Subcutaneous abdominal adipose tissue (tissue), 5 donors: ENCODE measurements around the gene CNTF.
"Not testable (repeated sequence)": the region's sequence is repeated elsewhere in the genome, so short reads cannot be mapped to it uniquely, and the experiment has no call there.

ENCODE experiments used
- H3K27ac ChIP-seq: one replicate; pipeline ENCODE4 v1.7.0; 2013; ENCODE audit warnings: low read depth, mild to moderate bottlenecking, inconsistent platforms, low read length, moderate library complexity
- H3K27me3 ChIP-seq, 5 donors: one replicate each; pipeline ENCODE4 v1.7.0; 2013; ENCODE audit warnings: low read length in 5 of 5, inconsistent platforms in 1 of 5; ENCODE audit not compliant: control insufficient read depth in 5 of 5, insufficient read depth in 4 of 5
- H3K36me3 ChIP-seq, 5 donors: one replicate each; pipeline ENCODE4 v1.7.0; 2013; ENCODE audit warnings: low read length in 5 of 5; ENCODE audit not compliant: control insufficient read depth in 5 of 5, insufficient read depth in 5 of 5
- H3K4me1 ChIP-seq, 5 donors: one replicate each; pipeline ENCODE4 v1.7.0; 2013; ENCODE audit warnings: low read length in 5 of 5, mild to moderate bottlenecking in 3 of 5, moderate library complexity in 1 of 5; ENCODE audit not compliant: control insufficient read depth in 5 of 5, insufficient read depth in 5 of 5
- H3K4me3 ChIP-seq, 5 donors: one replicate each; pipeline ENCODE4 v1.7.0; 2013; ENCODE audit warnings: low read length in 5 of 5, low read depth in 1 of 5
- H3K9ac ChIP-seq, 5 donors: one replicate each; pipeline ENCODE4 v1.7.0; 2013; ENCODE audit warnings: low read length in 5 of 5, mild to moderate bottlenecking in 4 of 5, moderate library complexity in 3 of 5
- H3K9me3 ChIP-seq, 5 donors: one replicate each; pipeline ENCODE4 v1.7.0; 2013; ENCODE audit warnings: low read length in 5 of 5; ENCODE audit not compliant: control insufficient read depth in 5 of 5
- donor health status: healthy.
- donor health status: healthy.
- donor health status: healthy.
- donor health status: healthy.
- donor health status: healthy.

Gene CNTF

GRCh38 chr11:58622344-58622743 lies at the start of gene CNTF:
CNTF (plus strand) TSS chr11:58622665; CDS start chr11:58622753, 88 bp downstream.
- Histone ChIP-seq H3K9me3 (no peaks in the 10 kb centered on the region), H3K27ac (no peak within 1 kb of the TSS), H3K4me1 (peaks cover 0 to 15% (median 4%) of the 10 kb centered on the region in 5 donors), H3K9ac (no peak within 1 kb of the TSS), H3K27me3 (no peaks in the 10 kb centered on the region), H3K4me3 (no peak within 1 kb of the TSS), H3K36me3 (peaks cover 47 to 68% (median 57%) of the 10 kb centered on the region in 5 donors)

- not testable (repeated sequence) for H3K9me3 ChIP-seq, H3K27me3 ChIP-seq, H3K4me3 ChIP-seq
- Histone ChIP-seq H3K4me1 (peaks cover 4 to 45% (median 38%) of the 10 kb centered on the region in 5 donors), H3K36me3 (peaks cover 3 to 17% (median 8%) of the 10 kb centered on the region in 5 donors), H3K9ac (peak overlapping the region in 2 of 5 donors; percentile 53 to 58), H3K27ac (peak overlapping the region; percentile 100)
Observed at GRCh38 chr11:58572906-58573305, 49.6 kb upstream of the CNTF start.

GRCh38 chr11:58573451-58574104 lies 48.9 kb upstream of the CNTF start:
- peaks cover 3 to 12% (median 8%) of the 10 kb centered on the region in 5 donors for H3K36me3 ChIP-seq
- H3K27ac ChIP-seq, result peak overlapping the region; percentile 100
- peak overlapping the region in 3 of 5 donors; percentile 53 to 63 (median 58) for H3K9ac ChIP-seq
- H3K9me3 ChIP-seq, result no peaks in the 10 kb centered on the region
- H3K4me1 ChIP-seq, result peaks cover 6 to 47% (median 38%) of the 10 kb centered on the region in 5 donors
- H3K4me3 ChIP-seq, result peak overlapping the region in 3 of 5 donors; percentile 3 to 48 (median 34)
- H3K27me3 ChIP-seq, result no peaks in the 10 kb centered on the region

- Histone ChIP-seq H3K4me1 (peaks cover 8 to 47% (median 38%) of the 10 kb centered on the region in 5 donors), H3K36me3 (peaks cover 0 to under 1% (median 0%) of the 10 kb centered on the region in 5 donors), H3K27ac (peak overlapping the region; percentile 100), H3K27me3 (no peaks in the 10 kb centered on the region), H3K9me3 (no peaks in the 10 kb centered on the region), H3K9ac (peak overlapping the region in 3 of 5 donors; percentile 21 to 58 (median 48)), H3K4me3 (peak overlapping the region in 3 of 5 donors; percentile 14 to 54 (median 21))
Observed at GRCh38 chr11:58574881-58575280, 47.6 kb upstream of the CNTF start.

- H3K36me3 ChIP-seq, result no peaks in the 10 kb centered on the region
- H3K4me1 ChIP-seq, result peaks cover 8 to 52% (median 44%) of the 10 kb centered on the region in 5 donors
- H3K4me3 ChIP-seq, result peak within 1 kb of the TSS; percentile 14 to 54 (median 21)
- H3K27ac ChIP-seq, result peak within 1 kb of the TSS; percentile 100
- H3K27me3 ChIP-seq, result no peaks in the 10 kb centered on the region
- H3K9me3 ChIP-seq, result no peaks in the 10 kb centered on the region
- H3K9ac ChIP-seq, result peak within 1 kb of the TSS in 4 of 5 donors; percentile 48 to 93 (median 63)
Observed at GRCh38 chr11:58575377-58576020, 47.0 kb upstream of the CNTF start, which contains the start of gene LPXN. LPXN (minus strand) TSS chr11:58575856; CDS start chr11:58575772, 84 bp downstream.

GRCh38 chr11:58576887-58577471 lies 45.5 kb upstream of the CNTF start:
- H3K4me1 ChIP-seq, result peaks cover 8 to 65% (median 58%) of the 10 kb centered on the region in 5 donors
- H3K9ac ChIP-seq, result peak overlapping the region; percentile 10 to 99 (median 98)
- no peaks in the 10 kb centered on the region for H3K27me3 ChIP-seq
- no peaks in the 10 kb centered on the region for H3K9me3 ChIP-seq
- H3K36me3 ChIP-seq, result no peaks in the 10 kb centered on the region
- H3K27ac ChIP-seq, result peak overlapping the region; percentile 100
- H3K4me3 ChIP-seq, result peak overlapping the region; percentile 82 to 97 (median 86)

GRCh38 chr11:58577555-58578135 lies 44.8 kb upstream of the CNTF start:
- H3K27ac ChIP-seq, result peak overlapping the region; percentile 100
- peak overlapping the region; percentile 89 to 99 (median 98) for H3K9ac ChIP-seq
- H3K36me3 ChIP-seq, result no peaks in the 10 kb centered on the region
- H3K4me3 ChIP-seq, result peak overlapping the region; percentile 82 to 97 (median 86)
- peaks cover 8 to 65% (median 63%) of the 10 kb centered on the region in 5 donors for H3K4me1 ChIP-seq
- no peaks in the 10 kb centered on the region for H3K27me3 ChIP-seq
- no peaks in the 10 kb centered on the region for H3K9me3 ChIP-seq

GRCh38 chr11:58578136-58578634 lies 44.3 kb upstream of the CNTF start:
- H3K4me3 ChIP-seq, result peak overlapping the region; percentile 82 to 97 (median 86)
- peak overlapping the region; percentile 89 to 99 (median 98) for H3K9ac ChIP-seq
- no peaks in the 10 kb centered on the region for H3K9me3 ChIP-seq
- H3K36me3 ChIP-seq, result no peaks in the 10 kb centered on the region
- H3K27me3 ChIP-seq, result no peaks in the 10 kb centered on the region
- H3K27ac ChIP-seq, result peak overlapping the region; percentile 100
- peaks cover 8 to 70% (median 64%) of the 10 kb centered on the region in 5 donors for H3K4me1 ChIP-seq

GRCh38 chr11:58578635-58579191 lies 43.8 kb upstream of the CNTF start, which contains the start of gene ZFP91:
ZFP91 (plus strand) TSS chr11:58579063; CDS start chr11:58579282, 219 bp downstream.
- H3K27me3 ChIP-seq, result no peaks in the 10 kb centered on the region
- peak within 1 kb of the TSS; percentile 89 to 100 (median 99) for H3K9ac ChIP-seq
- peaks cover 8 to 66% (median 61%) of the 10 kb centered on the region in 5 donors for H3K4me1 ChIP-seq
- no peaks in the 10 kb centered on the region for H3K36me3 ChIP-seq
- no peaks in the 10 kb centered on the region for H3K9me3 ChIP-seq
- peak within 1 kb of the TSS; percentile 100 for H3K27ac ChIP-seq
- peak within 1 kb of the TSS; percentile 86 to 97 (median 92) for H3K4me3 ChIP-seq
